Cortex of kidney (tissue), 1 donor: Measurements from ENCODE around the gene HPDL.
"Not testable (repeated sequence)": the region's sequence is repeated elsewhere in the genome, so short reads cannot be mapped to it uniquely, and the experiment has no call there.

ENCODE experiments used
- DNase-seq: peaks from one replicate; lab custom pipeline; 2025; lab: John Stamatoyannopoulos, UW

HPDL gene

GRCh38 chr1:45351508-45351907, 24.8 kb downstream of the HPDL start:
- DNase-seq, result no peak

GRCh38 chr1:45353685-45354084, 27.0 kb downstream of the HPDL start:
- DNase-seq, result no peak

GRCh38 chr1:45354838-45355237, 28.1 kb downstream of the HPDL start:
- DNase-seq, result no peak

GRCh38 chr1:45355683-45356082, 29.0 kb downstream of the HPDL start:
- DNase-seq, result no peak

- DNase-seq, result no peak
Measured at GRCh38 chr1:45356186-45356585, 29.5 kb downstream of the HPDL start.

- no peak for DNase-seq
Measured at GRCh38 chr1:45359882-45360513, 33.3 kb downstream of the HPDL start.

GRCh38 chr1:45360981-45361380, 34.3 kb downstream of the HPDL start:
- not testable (repeated sequence) for DNase-seq

DNA sequence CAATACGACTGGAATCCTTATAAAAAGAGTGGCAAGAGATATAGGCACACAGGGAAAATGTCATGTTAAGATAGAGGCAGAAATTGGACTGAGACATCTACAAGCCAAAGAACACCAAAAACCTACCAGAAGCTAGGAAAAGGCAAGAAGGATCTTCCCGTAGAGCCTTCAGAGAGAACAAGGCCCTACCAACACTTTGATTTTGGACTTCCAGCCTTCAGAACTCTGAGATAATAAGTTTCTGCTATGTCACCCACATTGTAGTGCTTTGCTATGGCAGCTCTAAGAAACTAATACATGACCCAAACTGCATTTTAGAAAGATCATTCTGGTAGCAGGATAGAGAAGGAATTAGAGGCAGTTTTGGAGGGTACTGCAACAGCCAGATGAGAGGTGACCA, 37.6 kb downstream of the HPDL start:
- no peak for DNase-seq

DNA sequence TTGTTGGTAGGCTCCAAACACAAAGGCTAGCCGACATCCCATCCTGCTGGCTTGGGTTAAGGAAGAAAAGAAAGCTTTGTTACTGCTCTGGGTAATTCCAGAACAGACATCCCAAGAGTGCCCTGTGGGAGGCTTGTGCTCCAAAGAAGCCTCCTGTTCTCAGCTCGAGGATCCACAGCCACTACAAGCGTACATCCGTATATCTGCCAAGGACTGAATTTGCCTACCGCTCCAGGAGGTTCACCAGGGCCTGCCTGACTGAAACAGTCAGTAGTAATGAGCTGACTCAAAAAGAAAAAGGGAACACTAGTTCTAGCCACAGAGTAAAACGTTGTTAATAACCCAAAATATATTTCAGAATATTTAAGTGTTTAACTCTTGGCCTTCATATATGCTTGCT, 38.4 kb downstream of the HPDL start:
- DNase-seq, result no peak

DNA sequence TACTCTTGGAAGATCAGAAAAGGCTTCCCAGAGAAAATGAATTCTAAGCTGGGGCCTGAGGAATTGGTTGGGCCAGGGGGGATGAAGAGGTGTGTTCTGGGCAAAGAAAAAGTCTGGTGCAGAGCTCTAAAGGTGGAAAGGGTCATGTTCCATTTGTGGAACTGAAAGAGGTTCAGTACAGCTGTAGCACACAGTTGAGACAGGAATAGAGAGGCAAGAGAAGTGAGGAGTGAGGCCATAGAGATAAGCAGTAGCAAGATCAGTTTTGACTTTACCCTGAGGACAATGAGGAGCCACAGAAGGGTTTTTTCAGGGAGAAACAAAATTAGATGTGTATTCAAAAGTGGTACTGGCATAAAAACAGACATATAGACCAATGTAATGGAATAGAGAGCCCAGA, 43.9 kb downstream of the HPDL start:
- DNase-seq, result no peak

DNA sequence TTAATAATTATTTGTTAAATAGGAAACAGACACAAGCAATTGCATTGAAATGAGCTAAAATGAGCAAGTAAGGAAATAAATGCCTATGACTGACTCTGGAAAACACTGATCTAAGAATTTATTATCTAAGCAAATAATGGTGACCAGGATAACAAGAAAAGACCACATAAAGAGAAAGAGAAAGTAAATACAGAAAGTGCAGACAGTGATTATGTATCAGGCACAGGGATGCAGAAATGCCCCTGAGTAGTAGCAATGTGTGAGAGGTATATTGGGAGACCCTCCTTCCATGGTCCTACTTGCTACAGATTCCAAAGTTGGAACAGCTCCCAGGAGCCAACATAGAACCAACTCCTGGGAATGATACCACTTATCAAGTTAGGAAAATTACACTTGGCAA, 46.9 kb downstream of the HPDL start:
- no peak for DNase-seq

GRCh38 chr1:45375104-45376090, 48.7 kb downstream of the HPDL start:
- no peak for DNase-seq

DNA sequence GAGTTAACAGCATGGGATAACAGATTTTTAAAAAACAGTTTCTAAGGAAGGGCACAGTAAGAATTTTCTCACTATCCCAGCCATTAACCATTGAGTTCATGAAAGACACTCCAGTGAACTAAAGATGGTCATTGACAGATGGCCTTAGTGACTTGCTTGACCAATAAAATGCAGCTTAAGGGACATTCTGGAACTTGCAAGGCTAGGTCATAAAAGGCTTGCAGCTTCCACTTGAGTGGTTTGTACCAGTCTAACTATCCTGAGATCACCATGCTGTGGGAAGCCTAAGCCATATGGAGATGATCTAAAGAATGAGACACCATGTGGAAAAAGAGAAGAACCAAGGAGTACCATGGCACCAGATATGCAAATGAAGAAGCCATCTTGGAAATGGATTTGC, 51.5 kb downstream of the HPDL start:
- no peak for DNase-seq
